ENCODE results near the gene PC. TPM values are rescaled to one million over a fixed set of nuclear protein-coding genes. Genes with fewer than 3 reads are reported as not detected.
"Not testable (repeated sequence)": the region's sequence is repeated elsewhere in the genome, so short reads cannot be mapped to it uniquely, and the experiment has no call there.

Gene PC, protein sequence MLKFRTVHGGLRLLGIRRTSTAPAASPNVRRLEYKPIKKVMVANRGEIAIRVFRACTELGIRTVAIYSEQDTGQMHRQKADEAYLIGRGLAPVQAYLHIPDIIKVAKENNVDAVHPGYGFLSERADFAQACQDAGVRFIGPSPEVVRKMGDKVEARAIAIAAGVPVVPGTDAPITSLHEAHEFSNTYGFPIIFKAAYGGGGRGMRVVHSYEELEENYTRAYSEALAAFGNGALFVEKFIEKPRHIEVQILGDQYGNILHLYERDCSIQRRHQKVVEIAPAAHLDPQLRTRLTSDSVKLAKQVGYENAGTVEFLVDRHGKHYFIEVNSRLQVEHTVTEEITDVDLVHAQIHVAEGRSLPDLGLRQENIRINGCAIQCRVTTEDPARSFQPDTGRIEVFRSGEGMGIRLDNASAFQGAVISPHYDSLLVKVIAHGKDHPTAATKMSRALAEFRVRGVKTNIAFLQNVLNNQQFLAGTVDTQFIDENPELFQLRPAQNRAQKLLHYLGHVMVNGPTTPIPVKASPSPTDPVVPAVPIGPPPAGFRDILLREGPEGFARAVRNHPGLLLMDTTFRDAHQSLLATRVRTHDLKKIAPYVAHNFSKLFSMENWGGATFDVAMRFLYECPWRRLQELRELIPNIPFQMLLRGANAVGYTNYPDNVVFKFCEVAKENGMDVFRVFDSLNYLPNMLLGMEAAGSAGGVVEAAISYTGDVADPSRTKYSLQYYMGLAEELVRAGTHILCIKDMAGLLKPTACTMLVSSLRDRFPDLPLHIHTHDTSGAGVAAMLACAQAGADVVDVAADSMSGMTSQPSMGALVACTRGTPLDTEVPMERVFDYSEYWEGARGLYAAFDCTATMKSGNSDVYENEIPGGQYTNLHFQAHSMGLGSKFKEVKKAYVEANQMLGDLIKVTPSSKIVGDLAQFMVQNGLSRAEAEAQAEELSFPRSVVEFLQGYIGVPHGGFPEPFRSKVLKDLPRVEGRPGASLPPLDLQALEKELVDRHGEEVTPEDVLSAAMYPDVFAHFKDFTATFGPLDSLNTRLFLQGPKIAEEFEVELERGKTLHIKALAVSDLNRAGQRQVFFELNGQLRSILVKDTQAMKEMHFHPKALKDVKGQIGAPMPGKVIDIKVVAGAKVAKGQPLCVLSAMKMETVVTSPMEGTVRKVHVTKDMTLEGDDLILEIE
- total RNA-seq (1 to 10 TPM; 6.9 to 8.3 TPM), polyA plus RNA-seq (1 to 10 TPM; 3.5 to 8.5 (median 4.5) TPM), total RNA-seq (5.2 to 10.3 (median 8.3) reads per million in 6 experiments)

DNA sequence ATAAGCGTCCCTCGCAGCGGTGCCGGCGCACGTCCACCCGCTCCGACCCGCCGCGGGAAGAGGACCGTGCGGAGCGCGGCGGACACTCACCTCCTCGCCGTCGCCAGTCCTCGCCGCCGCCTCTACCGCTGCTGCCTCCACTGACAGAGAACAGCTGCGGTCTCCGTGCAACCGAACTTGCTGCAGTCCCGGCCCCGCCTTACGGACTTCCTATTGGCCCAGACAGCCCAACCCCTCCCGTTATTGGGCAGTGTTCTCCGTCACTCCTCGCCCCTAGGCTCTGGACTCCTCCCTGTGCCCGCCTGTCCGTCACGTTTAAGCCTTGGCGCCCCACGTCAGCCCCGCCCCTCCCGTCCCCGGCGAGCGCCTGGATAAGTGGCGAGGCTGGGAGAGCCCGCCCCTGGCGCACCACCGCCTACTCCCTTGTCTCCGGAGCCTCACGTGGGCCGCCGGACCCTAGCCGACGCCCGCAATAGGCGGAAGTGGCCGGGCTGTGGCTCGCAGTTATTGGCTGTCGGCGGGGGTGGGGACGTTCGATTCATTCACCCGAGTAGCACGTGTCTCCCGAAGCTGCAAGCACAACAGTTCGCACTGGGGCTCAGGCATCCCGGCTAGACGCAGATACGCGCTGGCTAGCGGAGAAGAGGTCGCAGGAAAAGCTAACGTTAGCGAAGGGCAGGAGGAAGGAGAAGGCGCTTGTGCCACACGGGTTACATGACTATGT is at the start of gene PC:
TSS of gene PC (minus strand) at position 152 of the 724 bp plus-strand sequence. CDS start 86,224 bp downstream, outside the sequence.
- Mint-ChIP-seq H3K27me3 (no peaks in the 10 kb centered on the region), H3K36me3 (peaks cover 0 to 2% (median 0%) of the 10 kb centered on the region in 3 donors), H3K27ac (peak within 1 kb of the TSS in 9 of 10 donors; percentile 43 to 95 (median 92)), H3K9me3 (no peaks in the 10 kb centered on the region), H3K4me1 (peaks cover 17 to 23% (median 21%) of the 10 kb centered on the region in 4 donors), H3K4me3 (peak within 1 kb of the TSS; percentile 78 to 96 (median 90))
- ATAC-seq (peak; percentile 94 to 97), DNase-seq (peak; percentile 90 to 99 (median 96))
- POLR2A ChIA-PET: interaction anchor here (0.6 to 1.6 kb wide), 5 partner anchors 29 to 284 kb away, joined by 3 to 8 read pairs (median 3); partner anchors contain the start of genes KDM2A and RCE1

DNA sequence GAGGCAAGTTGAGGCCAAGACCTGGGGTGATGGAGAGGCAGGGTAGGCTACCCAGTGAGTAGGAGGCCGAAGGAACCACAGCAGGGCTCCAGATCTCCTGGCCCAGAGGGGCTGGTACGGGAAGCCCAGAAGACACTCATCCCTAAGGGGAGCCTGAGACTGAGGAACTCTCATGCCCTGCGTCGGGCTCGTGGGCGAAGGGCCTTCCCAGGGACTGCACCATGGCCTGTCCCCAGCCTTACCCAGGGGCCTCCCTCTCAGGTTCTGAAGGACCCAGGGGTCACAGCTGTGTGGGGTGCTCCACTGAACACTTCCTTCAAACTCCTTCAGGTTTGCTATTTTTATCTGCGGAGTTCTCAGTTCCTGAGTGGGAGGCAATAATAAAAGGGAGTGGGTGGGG is 48.9 kb upstream of the PC start:
- Mint-ChIP-seq H3K4me1 (peaks cover 0 to 8% (median 7%) of the 10 kb centered on the region in 4 donors), H3K4me3 (no peak overlapping the region), H3K36me3 (no peaks in the 10 kb centered on the region), H3K9me3 (no peaks in the 10 kb centered on the region), H3K27ac (peak overlapping the region in 1 of 10 donors; percentile 87), H3K27me3 (peaks cover 0 to 1% (median 0%) of the 10 kb centered on the region in 5 donors)
- no peak for ATAC-seq
- no peak for DNase-seq
- POLR2A ChIA-PET: no interaction called here

DNA sequence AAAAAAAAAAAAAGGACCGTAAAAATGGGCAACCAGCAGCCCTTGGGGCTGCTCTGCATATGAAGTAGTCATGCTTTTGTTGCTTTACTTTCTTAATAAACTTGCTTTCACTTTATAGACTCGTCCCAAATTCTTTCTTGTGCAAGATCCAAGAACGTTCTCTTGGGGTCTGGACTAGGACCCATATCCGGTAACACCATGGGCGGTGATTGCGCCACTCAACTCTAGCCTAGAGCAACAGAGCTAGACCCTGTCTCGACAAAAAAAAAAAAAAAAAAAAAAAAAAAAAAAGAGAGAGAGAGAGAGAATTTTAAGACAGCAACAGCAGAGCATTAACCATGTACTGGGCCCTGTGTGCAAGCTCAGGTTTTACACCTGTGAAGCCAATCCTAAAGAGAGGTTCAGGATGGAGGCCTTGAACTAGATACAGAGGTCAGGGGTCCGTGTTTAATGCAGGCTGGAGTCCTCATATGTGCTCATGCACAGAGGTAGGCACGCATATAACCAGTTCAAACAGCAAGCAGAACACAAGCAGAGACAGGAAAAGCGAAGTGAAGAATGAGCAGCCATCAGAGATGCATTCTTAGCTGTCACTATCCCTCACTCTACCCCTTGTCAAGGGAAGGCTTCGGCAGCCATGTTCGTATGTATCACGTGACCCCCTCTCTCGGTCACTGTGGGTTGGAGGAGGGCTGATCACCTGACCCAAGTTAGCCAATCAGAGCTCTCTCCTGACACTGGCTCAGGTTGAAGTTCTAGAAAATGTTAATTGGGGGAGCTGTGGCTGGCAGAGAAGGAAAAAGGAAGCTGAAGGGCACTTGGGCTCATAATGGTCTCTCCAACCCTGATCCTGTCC is 48.1 kb upstream of the PC start:
- no peak overlapping the region for H3K4me3 Mint-ChIP-seq
- peak overlapping the region in 4 of 10 donors; percentile 10 to 75 (median 25) for H3K27ac Mint-ChIP-seq
- ATAC-seq: peak in 1 of 2 donors; percentile 27

DNA sequence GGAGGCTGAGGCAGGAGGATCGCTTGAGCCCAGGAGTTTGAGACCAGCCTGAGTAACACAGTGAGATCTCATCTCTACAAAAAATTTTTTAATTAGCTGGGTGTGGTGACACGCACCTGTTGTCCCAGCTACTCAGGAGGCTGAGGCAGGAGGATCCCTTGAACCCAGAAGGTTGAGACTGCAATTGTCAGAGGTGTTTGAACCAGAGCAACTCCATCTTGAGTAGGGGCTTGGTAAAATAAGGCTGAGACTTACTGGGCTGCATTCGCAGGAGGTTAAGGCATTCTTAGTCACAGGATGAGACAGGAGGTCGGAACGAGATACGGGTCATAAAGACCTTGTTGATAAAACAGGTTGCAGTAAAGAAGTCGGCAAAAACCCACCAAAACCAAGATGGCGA is 47.0 kb upstream of the PC start:
- not testable (repeated sequence) for H3K36me3 Mint-ChIP-seq, H3K4me3 Mint-ChIP-seq, H3K4me1 Mint-ChIP-seq, H3K27me3 Mint-ChIP-seq, DNase-seq, H3K9me3 Mint-ChIP-seq, H3K27ac Mint-ChIP-seq, ATAC-seq
- POLR2A ChIA-PET: interaction anchor here (0.7 kb wide), 1 partner anchor 14 kb away, joined by 5 read pairs; no protein-coding TSS in a partner anchor

More for the DNA sequence above, 48.1 kb upstream of the PC start:
- Mint-ChIP-seq H3K4me1 (peaks cover 0 to 8% (median 7%) of the 10 kb centered on the region in 4 donors), H3K9me3 (no peaks in the 10 kb centered on the region), H3K27me3 (no peaks in the 10 kb centered on the region), H3K36me3 (no peaks in the 10 kb centered on the region)
- DNase-seq: no peak
- POLR2A ChIA-PET: interaction anchor here (0.7 kb wide), 1 partner anchor 12 kb away, joined by 5 read pairs; no protein-coding TSS in a partner anchor

DNA sequence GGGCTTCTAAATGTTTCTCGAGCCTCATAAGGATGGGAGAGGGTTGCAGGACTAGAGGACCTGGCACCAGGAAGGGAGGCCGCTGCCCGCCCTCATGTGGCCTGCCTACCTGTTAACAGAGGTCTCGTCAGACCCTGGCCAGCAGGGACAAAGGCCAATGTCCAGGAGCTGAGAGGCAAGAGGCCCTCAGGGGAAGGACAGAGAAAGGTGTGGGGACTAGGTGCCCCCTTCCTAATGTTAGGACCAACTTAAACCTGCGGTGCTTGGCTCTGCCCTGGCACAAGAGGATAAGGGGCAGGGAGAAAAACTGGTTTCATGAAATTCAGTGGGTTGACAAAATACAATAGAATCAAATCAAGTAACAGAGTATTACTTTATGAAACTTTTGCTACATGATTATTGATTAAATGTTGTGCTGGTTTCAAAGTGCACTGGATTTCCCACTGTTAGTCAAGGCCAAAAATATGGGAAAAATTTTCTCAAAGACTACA is 44.8 kb upstream of the PC start:
- DNase-seq (peak in 1 of 10 donors; percentile 23), ATAC-seq (no peak)
- H3K27ac Mint-ChIP-seq: peak overlapping the region in 1 of 10 donors; percentile 37
- no peaks in the 10 kb centered on the region for H3K36me3 Mint-ChIP-seq
- no peak overlapping the region for H3K4me3 Mint-ChIP-seq
- peaks cover 0 to 8% (median 5%) of the 10 kb centered on the region in 4 donors for H3K4me1 Mint-ChIP-seq
- POLR2A ChIA-PET: no interaction called here
- no peaks in the 10 kb centered on the region for H3K9me3 Mint-ChIP-seq
- H3K27me3 Mint-ChIP-seq: peaks cover 0 to 2% (median 0%) of the 10 kb centered on the region in 5 donors

DNA sequence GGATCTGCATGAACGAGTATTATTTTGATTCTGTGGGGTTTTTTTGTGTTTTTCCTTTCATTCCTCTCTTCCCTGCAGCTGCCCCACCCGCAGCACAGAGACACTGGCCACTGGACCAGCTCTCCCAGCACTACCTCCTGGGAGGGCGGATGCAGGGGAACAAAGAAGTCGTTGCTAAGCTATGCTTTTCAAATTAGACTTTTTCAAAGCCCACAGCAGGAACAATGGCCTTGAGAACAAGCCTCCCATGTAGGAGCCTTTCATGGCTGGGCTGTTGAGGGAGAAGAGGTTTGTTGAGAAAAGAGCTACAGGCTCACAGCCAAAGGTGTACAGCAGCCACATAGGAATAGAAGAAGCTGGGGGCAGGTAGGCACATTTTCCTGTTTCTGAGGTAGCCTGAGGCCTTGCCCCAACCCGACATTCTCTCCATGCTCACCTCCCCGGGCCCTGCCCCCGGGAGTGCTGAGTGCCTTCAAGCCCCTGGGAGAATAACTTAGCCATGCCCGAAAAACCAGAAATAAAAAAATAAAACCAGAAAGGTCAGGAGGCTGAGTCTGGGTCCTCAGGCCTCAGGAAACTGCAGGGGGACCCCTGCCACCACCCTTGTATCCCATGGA is 44.2 kb upstream of the PC start:
- H3K9me3 Mint-ChIP-seq: no peaks in the 10 kb centered on the region
- H3K27me3 Mint-ChIP-seq: peaks cover 0 to 4% (median 1%) of the 10 kb centered on the region in 5 donors
- POLR2A ChIA-PET: no interaction called here
- no peak overlapping the region for H3K4me3 Mint-ChIP-seq
- peaks cover 0 to 8% (median 5%) of the 10 kb centered on the region in 4 donors for H3K4me1 Mint-ChIP-seq
- ATAC-seq (no peak), DNase-seq (peak in 1 of 10 donors; percentile 24)
- H3K27ac Mint-ChIP-seq: peak overlapping the region in 1 of 10 donors; percentile 37
- H3K36me3 Mint-ChIP-seq: no peaks in the 10 kb centered on the region

DNA sequence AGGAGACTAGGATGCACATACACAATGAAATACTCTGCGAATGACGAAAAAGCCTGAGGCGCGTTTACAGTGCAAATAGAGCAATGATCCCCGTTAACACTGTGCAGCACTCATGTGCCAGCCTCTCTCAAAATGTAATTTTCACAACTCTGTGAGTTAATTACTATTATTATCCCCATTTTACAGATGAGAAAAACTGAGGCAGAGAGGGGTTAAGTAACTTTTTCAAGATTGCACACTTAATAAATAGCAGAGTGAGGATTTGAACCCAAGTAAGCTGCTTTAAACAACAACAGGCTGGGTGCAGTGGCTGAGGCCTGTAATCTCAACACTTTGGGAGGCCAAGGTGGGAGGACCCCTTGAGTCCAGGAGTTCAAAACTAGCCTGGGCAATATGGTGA is 43.1 kb upstream of the PC start:
- Mint-ChIP-seq H3K27ac (no peak overlapping the region), H3K4me3 (no peak overlapping the region)

DNA sequence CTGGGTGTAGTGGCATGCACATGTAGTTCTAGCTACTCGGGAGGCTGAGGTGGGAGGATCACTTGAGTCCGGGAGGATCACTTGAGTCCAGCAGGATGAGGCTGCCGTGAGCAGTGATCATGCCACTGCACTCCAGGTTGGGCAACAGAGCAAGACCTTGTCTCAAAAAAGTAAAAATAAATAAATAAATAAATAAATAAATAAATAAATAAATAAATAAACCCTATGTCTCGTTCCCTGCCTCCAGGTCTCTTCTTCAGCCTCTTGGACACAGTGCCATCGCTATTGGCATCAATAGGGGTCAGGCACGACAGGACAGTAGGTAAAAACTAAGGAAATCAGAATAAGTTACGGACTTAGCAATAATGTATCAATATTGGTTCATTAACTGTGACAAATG is 41.4 kb upstream of the PC start:
- Mint-ChIP-seq H3K4me1 (peaks cover 0 to 1% (median 0%) of the 10 kb centered on the region in 4 donors), H3K27ac (no peak overlapping the region), H3K36me3 (no peaks in the 10 kb centered on the region), H3K27me3 (peaks cover 0 to 13% (median 4%) of the 10 kb centered on the region in 5 donors), H3K4me3 (no peak overlapping the region), H3K9me3 (no peaks in the 10 kb centered on the region)
- POLR2A ChIA-PET: no interaction called here
- DNase-seq: no peak
- no peak for ATAC-seq

More for the DNA sequence above, 43.1 kb upstream of the PC start:
- Mint-ChIP-seq H3K4me1 (peaks cover 0 to 4% (median 2%) of the 10 kb centered on the region in 4 donors), H3K9me3 (no peaks in the 10 kb centered on the region), H3K36me3 (no peaks in the 10 kb centered on the region), H3K27me3 (peaks cover 0 to 11% (median 4%) of the 10 kb centered on the region in 5 donors)
- POLR2A ChIA-PET: no interaction called here
- DNase-seq (no peak), ATAC-seq (no peak)

DNA sequence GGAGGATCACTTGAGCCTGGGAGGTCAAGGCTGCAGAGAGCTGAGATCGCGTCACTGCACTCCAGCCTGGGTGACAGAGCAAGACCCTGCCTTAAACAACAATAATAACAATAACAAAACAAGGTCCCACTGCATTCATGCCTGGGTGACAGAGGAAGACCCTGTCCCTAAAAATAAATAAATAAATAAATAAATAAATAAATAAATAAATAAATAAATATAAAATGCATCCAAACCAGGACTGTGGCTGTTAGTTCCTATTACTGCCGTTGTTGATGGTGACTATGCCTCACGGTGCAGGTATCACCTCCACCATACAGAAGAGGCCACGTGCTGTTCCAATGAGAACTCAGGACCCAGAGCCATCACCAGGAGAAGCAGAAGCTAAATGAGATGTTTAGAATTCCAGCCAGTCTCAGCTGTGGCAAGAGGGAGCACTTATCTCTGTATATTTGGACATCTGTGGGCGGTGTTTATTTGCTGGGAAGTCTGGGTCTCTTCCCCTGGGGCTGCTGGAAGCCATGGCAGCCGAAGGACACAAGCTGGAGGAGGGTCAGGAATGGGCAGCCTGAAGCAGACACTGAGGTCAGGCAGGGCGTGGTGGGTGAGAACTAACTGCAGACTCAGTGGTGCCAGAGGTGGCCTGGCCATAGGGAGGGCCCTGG is 38.6 kb upstream of the PC start:
- Mint-ChIP-seq H3K4me1 (no peaks in the 10 kb centered on the region), H3K27me3 (peaks cover 0 to 16% (median 10%) of the 10 kb centered on the region in 5 donors), H3K27ac (no peak overlapping the region), H3K9me3 (no peaks in the 10 kb centered on the region), H3K36me3 (no peaks in the 10 kb centered on the region), H3K4me3 (no peak overlapping the region)
- POLR2A ChIA-PET: no interaction called here
- DNase-seq (peak in 1 of 10 donors; percentile 4), ATAC-seq (no peak)

DNA sequence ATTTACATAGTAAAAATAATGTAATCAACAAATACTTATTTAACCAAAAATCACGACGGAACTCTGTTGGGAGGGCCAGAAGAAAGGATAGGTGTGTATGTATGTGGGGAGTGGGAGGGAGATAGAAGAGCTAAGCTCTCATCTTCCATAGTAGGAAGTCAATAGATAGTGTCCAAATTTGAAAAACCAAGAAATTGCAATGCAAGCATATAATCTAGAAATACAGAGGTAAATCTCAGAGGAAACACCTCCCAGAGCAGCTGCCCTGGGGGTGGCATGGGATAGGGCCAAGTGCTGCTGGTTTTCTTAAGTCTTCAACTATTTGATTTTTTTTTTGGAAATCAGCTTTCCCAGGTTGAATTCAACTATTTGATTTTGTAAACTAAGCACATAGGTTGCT is 33.9 kb upstream of the PC start:
- ATAC-seq (no peak), DNase-seq (no peak)
- POLR2A ChIA-PET: no interaction called here
- peaks cover 0 to 2% (median 0%) of the 10 kb centered on the region in 4 donors for H3K4me1 Mint-ChIP-seq
- H3K9me3 Mint-ChIP-seq: no peaks in the 10 kb centered on the region
- no peak overlapping the region for H3K27ac Mint-ChIP-seq
- H3K27me3 Mint-ChIP-seq: peaks cover 0 to 16% (median 10%) of the 10 kb centered on the region in 5 donors
- H3K4me3 Mint-ChIP-seq: no peak overlapping the region
- H3K36me3 Mint-ChIP-seq: no peaks in the 10 kb centered on the region
